K562 (cell line): ENCODE results near the gene RSBN1L. TPM values are rescaled to one million over a fixed set of nuclear protein-coding genes. Genes with fewer than 3 reads are reported as not detected.

ENCODE experiments used
- BCOR ChIP-seq: fragments of 450-650 bp; IDR thresholded peaks from 2 replicates; pipeline ENCODE4 v1.6.1; 2016
- CREM ChIP-seq: IDR thresholded peaks from 2 replicates; pipeline ENCODE4 v1.6.1; 2014; ENCODE audit warnings: antibody characterized with exemption, low read depth
- CSDE1 ChIP-seq, 2 experiments: fragments of 450-650 bp; IDR thresholded peaks; 2 replicates each; pipeline ENCODE4 v1.6.1; 2016; ENCODE audit warnings: mild to moderate bottlenecking in 1 of 2
- HMG20A ChIP-seq: fragments of 450-650 bp; formaldehyde crosslinking; conservative IDR thresholded peaks from 2 replicates; pipeline ENCODE4 v1.4.0; 2020; ENCODE audit warnings: mild to moderate bottlenecking, mixed read lengths
- IRF2 ChIP-seq: sonication (generic); formaldehyde crosslinking; IDR thresholded peaks from 2 replicates; pipeline ENCODE4 v1.8.1; 2022; ENCODE audit warnings: mild to moderate bottlenecking, missing genetic modification reagents
- KDM1A ChIP-seq, 2 experiments: fragments of 450-650 bp; IDR thresholded peaks; 2 replicates each; pipeline ENCODE4 v1.6.1; 2016; ENCODE audit warnings: mild to moderate bottlenecking in 2 of 2
- LCOR ChIP-seq: sonication (generic); formaldehyde crosslinking; IDR thresholded peaks from 2 replicates; pipeline ENCODE4 v1.8.0; 2022; ENCODE audit warnings: mild to moderate bottlenecking, missing genetic modification reagents
- MCM7 ChIP-seq, 2 experiments: fragments of 450-650 bp; IDR thresholded peaks; 2 replicates each; pipeline ENCODE4 v1.6.1; 2016 to 2018
- MTA3 ChIP-seq: fragments of 450-650 bp; formaldehyde crosslinking; IDR thresholded peaks from 2 replicates; pipeline ENCODE4 v1.6.1; 2017; ENCODE audit warnings: mild to moderate bottlenecking, borderline replicate concordance
- PYGO2 ChIP-seq: fragments of 450-650 bp; IDR thresholded peaks from 2 replicates; pipeline ENCODE4 v1.6.1; 2016; ENCODE audit warnings: mild to moderate bottlenecking, missing genetic modification characterization, moderate library complexity, missing compliant biosample characterization
- RNF219 ChIP-seq: fragments of 250-450 bp; sonication (Bioruptor Pico); IDR thresholded peaks from 2 replicates; pipeline ENCODE4 v1.5.0; 2022; ENCODE audit warnings: mild to moderate bottlenecking
- RUNX1 ChIP-seq: sonication (generic); IDR thresholded peaks from 2 replicates; pipeline ENCODE4 v1.6.1; 2016; ENCODE audit warnings: antibody characterized with exemption, low read depth
- SMAD1 ChIP-seq: fragments of 150-350 bp; IDR thresholded peaks from 2 replicates; pipeline ENCODE4 v1.6.1; 2014; ENCODE audit warnings: low read length, low read depth; ENCODE audit not compliant: partially characterized antibody
- TAF7 ChIP-seq: fragments of 450-650 bp; IDR thresholded peaks from 2 replicates; pipeline ENCODE4 v1.6.1; 2016; ENCODE audit warnings: missing genetic modification characterization, missing compliant biosample characterization
- TEAD4 ChIP-seq, 2 experiments: sonication (generic) in 1 of 2; formaldehyde crosslinking in 1 of 2; IDR thresholded peaks; 2 replicates each; pipeline versions ENCODE4 v1.6.1 to v1.8.0; 2012 to 2022; ENCODE audit warnings: borderline replicate concordance in 1 of 2, inconsistent platforms in 1 of 2, low read length in 1 of 2, mild to moderate bottlenecking in 1 of 2, missing genetic modification reagents in 1 of 2
- TSC22D4 ChIP-seq: fragments of 450-650 bp; IDR thresholded peaks from 2 replicates; pipeline ENCODE4 v1.6.1; 2016; ENCODE audit warnings: missing genetic modification characterization, missing biosample characterization, control low read depth
- ZC3H4 ChIP-seq: sonication (generic); formaldehyde crosslinking; IDR thresholded peaks from 2 replicates; pipeline ENCODE4 v1.9.0; 2021; ENCODE audit warnings: missing genetic modification reagents, borderline replicate concordance
- ZNF407 ChIP-seq: fragments of 450-650 bp; IDR thresholded peaks from 2 replicates; pipeline ENCODE4 v1.6.1; 2016; ENCODE audit warnings: low read depth
- ZNF766 ChIP-seq: fragments of 200-800 bp; sonication (Bioruptor generic); conservative IDR thresholded peaks from 2 replicates; pipeline ENCODE4 v1.6.1; 2016; ENCODE audit warnings: missing genetic modification characterization, missing compliant biosample characterization
- ZZZ3 ChIP-seq: fragments of 450-650 bp; IDR thresholded peaks from 2 replicates; pipeline ENCODE4 v1.6.1; 2016; ENCODE audit warnings: antibody characterized with exemption, mild to moderate bottlenecking, moderate library complexity
- polyA plus RNA-seq, 8 experiments: library from polyadenylated mRNA; depleted of rRNA in 4 of 8; stranded (reverse) in 5 of 8; unstranded in 3 of 8; fragments of >200 nt; fragmentation: Nextera tagmentation in 2 of 8; fragmentation: Illumina TruSeq in 1 of 8; extraction: Ambion mirVana in 2 of 8; extraction: Trizol in 1 of 8; gene quantifications; 2 replicates each; pipeline versions ENCODE4 v1.2.1 to v1.2.3, GENCODE V29; 2011 to 2014; ENCODE audit warnings: inconsistent platforms in 1 of 8, missing spikeins in 1 of 8
- total RNA-seq, 7 experiments: library from RNA; depleted of rRNA in 6 of 7; stranded (reverse); fragments of >200 nt in 6 of 7; fragmentation: Illumina TruSeq in 2 of 7; extraction: Trizol in 2 of 7; gene quantifications; 2 replicates each; pipeline versions ENCODE4 v1.2.1 to v1.2.3, GENCODE V29; 2011 to 2021; ENCODE audit warnings: low replicate concordance in 1 of 7

RSBN1L gene
- total and polyA plus RNA-seq, 9 of the 15 experiments (the other 6 are each of a cell fraction or from before 2014, with no cell fraction given): 6.2 to 35.2 (median 20.1) TPM

DNA sequence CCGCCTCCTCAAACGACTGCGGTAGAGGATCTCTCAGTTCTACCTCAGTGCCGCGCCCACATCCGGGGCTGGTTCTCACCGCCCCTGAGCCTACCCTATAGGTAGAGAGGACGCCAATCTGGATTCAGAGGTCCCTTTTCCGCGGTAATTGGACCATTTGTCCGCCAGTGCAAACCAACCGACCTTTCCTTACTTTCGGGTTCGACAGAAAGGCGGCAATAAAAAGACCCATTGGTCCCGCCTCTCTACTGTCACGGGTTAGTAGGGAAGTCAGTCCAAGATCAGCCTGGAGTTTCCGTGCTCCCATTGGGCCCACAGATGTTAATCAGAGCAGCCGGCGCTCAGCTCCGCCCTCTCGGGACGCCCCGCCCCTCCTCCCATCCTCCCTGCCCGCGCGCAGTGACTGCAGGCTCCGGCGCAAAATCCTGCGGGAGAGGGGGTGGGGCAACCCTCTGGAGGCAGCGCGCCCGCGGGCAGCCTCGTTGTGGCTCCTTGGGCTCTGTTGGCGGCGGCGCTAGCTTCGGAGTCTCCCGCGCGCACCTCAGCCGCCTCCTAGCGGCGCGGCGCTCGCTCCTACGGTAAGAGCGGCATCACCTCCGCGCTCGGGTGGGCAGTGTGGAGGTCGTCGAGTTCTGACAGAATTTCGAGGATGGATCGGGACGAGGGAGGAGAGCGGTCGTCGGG lies 102.3 kb downstream of the RSBN1L start, which contains the start of the genes PHTF2 and TMEM60 (continued):
- TF ChIP-seq MTA3: peak; percentile 68; the same call in 1 of the 2 replicates
- TF ChIP-seq KDM1A (IDR thresholded peaks at IDR 0.05): no peak
- TF ChIP-seq HMG20A (CRISPR knock-in tag): no peak
- peak; percentile 96 for TF ChIP-seq LCOR (CRISPR knock-in tag)
- no peak for TF ChIP-seq MCM7 (IDR thresholded peaks at IDR 0.05)
- TF ChIP-seq CREM: peak; percentile 72
- no peak for TF ChIP-seq PYGO2 (tag)
- TF ChIP-seq SMAD1: no peak
- no peak for TF ChIP-seq ZNF766 (CRISPR knock-in tag)
- TF ChIP-seq IRF2 (CRISPR knock-in tag): no peak
- no peak for TF ChIP-seq ZC3H4 (CRISPR knock-in tag)
- TF ChIP-seq TAF7 (tag): peak; percentile 62; the same call in 1 of the 2 replicates
- no peak for TF ChIP-seq TEAD4 (IDR thresholded peaks at IDR 0.05; ENCODE audit: low read length)
- TF ChIP-seq TEAD4 (CRISPR knock-in tag; IDR thresholded peaks at IDR 0.05; ENCODE audit: borderline replicate concordance): no peak
- no peak for TF ChIP-seq ZNF407
- no peak for TF ChIP-seq CSDE1 (IDR thresholded peaks at IDR 0.05)
- no peak for TF ChIP-seq TSC22D4 (tag)
- peak; percentile 19; the same call in 1 of the 2 replicates for TF ChIP-seq RUNX1
- TF ChIP-seq RNF219 (CRISPR knock-in tag): no peak
- no peak for TF ChIP-seq ZZZ3
- no peak; the same call in 1 of the 2 replicates for TF ChIP-seq BCOR
